GM12878 (cell line): ENCODE results near the gene PTPN13. TPM values are rescaled to one million over a fixed set of nuclear protein-coding genes. Genes with fewer than 3 reads are reported as not detected.

Source experiments
- ATAC-seq: fragments of 200-7000 bp; cut with Tn5 transposase; 3 replicates; pipeline ENCODE4 v1.9.1; 2020; ENCODE audit warnings: mild to moderate bottlenecking, moderate library complexity
- BruUV-seq: library from RNA; stranded (reverse); fragments of 400-500 nt; replicated peaks from 2 replicates; lab custom pipeline; 2021; lab: Mats Ljungman, UMichigan
- CTCF ChIA-PET: fragments of 300-600 bp; sonication (Branson Sonifier 250); formaldehyde crosslinking; extraction: SDS; loops from one replicate; lab custom pipeline; 2021; ENCODE audit warnings: inconsistent platforms; lab: Yijun Ruan, JAX
- POLR2A ChIA-PET: fragments of 350-600 bp; formaldehyde crosslinking; extraction: SDS; loops from one replicate; lab custom pipeline; 2021; ENCODE audit warnings: inconsistent platforms; lab: Charles Lee
- RAD21 ChIA-PET: fragments of 300-600 bp; sonication (Branson Sonifier 250); formaldehyde crosslinking; loops from one replicate; lab custom pipeline; 2023; ENCODE audit warnings: antibody characterized with exemption; ENCODE audit not compliant: unreplicated experiment; lab: Charles Lee
- SMC1A ChIA-PET: fragments of 300-600 bp; sonication (Branson Sonifier 250); formaldehyde crosslinking; loops from one replicate; lab custom pipeline; 2023; ENCODE audit not compliant: unreplicated experiment, uncharacterized antibody; lab: Charles Lee
- DNase-seq: peaks from one replicate; pipeline ENCODE4 v3.0.0-alpha.2; 2011; ENCODE audit warnings: low read depth, low spot score
- FAIRE-seq: peaks from 3 replicates; lab custom pipeline; 2011; peaks lifted over from hg19 to GRCh38; lab: Jason Lieb, UNC
- H2AFZ ChIP-seq: 2 replicates; pipeline ENCODE4 v1.6.0; 2011; ENCODE audit warnings: low read depth, low read length, control low read depth; ENCODE audit not compliant: control insufficient read depth
- H3K27ac ChIP-seq: 2 replicates; pipeline ENCODE4 v1.5.1; 2011; ENCODE audit warnings: control low read depth; ENCODE audit not compliant: control insufficient read depth, insufficient read depth
- H3K27me3 ChIP-seq, 2 experiments: replicated peaks in 1 of 2; 2 replicates each; pipeline versions ENCODE4 v1.6.0 to v1.6.1; 2011; ENCODE audit warnings: low read length in 1 of 2; ENCODE audit not compliant: control insufficient read depth in 2 of 2, insufficient read depth in 2 of 2
- H3K36me3 ChIP-seq, 2 experiments: 2 replicates each; pipeline ENCODE4 v1.5.1; 2011; ENCODE audit warnings: low read length in 1 of 2; ENCODE audit not compliant: control insufficient read depth in 2 of 2, insufficient read depth in 2 of 2
- H3K4me1 ChIP-seq: 2 replicates; pipeline ENCODE4 v1.6.1; 2011; ENCODE audit warnings: mild to moderate bottlenecking, low read length, moderate library complexity, mixed read lengths; ENCODE audit not compliant: control insufficient read depth, insufficient read depth
- H3K4me2 ChIP-seq: 2 replicates; pipeline ENCODE4 v1.6.0; 2011; ENCODE audit warnings: control low read depth; ENCODE audit not compliant: control insufficient read depth, insufficient read depth
- H3K4me3 ChIP-seq: fragments of 200-600 bp; sonication (generic); 2 replicates; pipeline ENCODE4 v1.5.1; 2016
- H3K79me2 ChIP-seq: 2 replicates; pipeline ENCODE4 v1.6.0; 2011; ENCODE audit warnings: low read length; ENCODE audit not compliant: control insufficient read depth, insufficient read depth
- H3K9ac ChIP-seq: 2 replicates; pipeline ENCODE4 v1.8.0; 2011; ENCODE audit warnings: low read length, control low read depth, mixed read lengths; ENCODE audit not compliant: control insufficient read depth, insufficient read depth
- H3K9me3 ChIP-seq: replicated peaks from 3 replicates; pipeline ENCODE4 v1.5.1; 2011; ENCODE audit warnings: mild to moderate bottlenecking, low read length; ENCODE audit not compliant: control insufficient read depth, insufficient read depth
- H4K20me1 ChIP-seq: 2 replicates; pipeline ENCODE4 v1.6.0; 2011; ENCODE audit not compliant: control insufficient read depth, insufficient read depth
- IRF4 ChIP-seq: IDR thresholded peaks from 2 replicates; pipeline ENCODE4 v1.6.1; 2011; ENCODE audit warnings: low read depth, low read length
- SPI1 ChIP-seq: IDR thresholded peaks from 2 replicates; pipeline ENCODE4 v1.6.1; 2011; ENCODE audit warnings: low read depth, mild to moderate bottlenecking, low read length, moderate library complexity, borderline replicate concordance; ENCODE audit not compliant: insufficient read depth
- WGBS: methylation state at CpG from one replicate; pipeline ENCODE4 v1.1.6; 2016; ENCODE audit warnings: low lambda C conversion rate; ENCODE audit not compliant: insufficient replicate concordance, insufficient coverage; ENCODE audit errors: missing lambda C conversion rate; 5-methylcytosine and 5-hydroxymethylcytosine counted together
- in situ Hi-C: fragments of 300-500 bp; cut with MboI; formaldehyde crosslinking; loops from 9 replicates; pipeline ENCODE4 v1.14.3; 2018; ENCODE audit warnings: mixed read lengths
- intact Hi-C: fragments of 100-400 bp; cut with micrococcal nuclease; formaldehyde crosslinking; loops from one replicate; pipeline ENCODE4 v1.14.2; 2022; ENCODE audit not compliant: unreplicated experiment
- polyA plus RNA-seq, 11 experiments: library from polyadenylated mRNA; depleted of rRNA in 4 of 11; unstranded in 6 of 11; stranded (reverse) in 5 of 11; fragments of >200 nt; fragmentation: Nextera tagmentation in 4 of 11; fragmentation: Illumina TruSeq in 1 of 11; extraction: Ambion mirVana in 4 of 11; extraction: Trizol in 1 of 11; gene quantifications; 1 replicate in 1 of 11; 2 replicates in 10 of 11; pipeline versions ENCODE4 v1.2.1 to v1.2.3, GENCODE V29; 2011 to 2016; ENCODE audit warnings: inconsistent platforms in 2 of 11, missing spikeins in 2 of 11, low read depth in 1 of 11
- total RNA-seq, 4 experiments: library from RNA; depleted of rRNA in 3 of 4; stranded (reverse); fragments of >200 nt in 3 of 4; fragmentation: Illumina TruSeq in 1 of 4; extraction: Trizol in 1 of 4; gene quantifications; 2 replicates each; pipeline versions ENCODE4 v1.2.1 to v1.2.3, GENCODE V29; 2013 to 2021
- TF ChIP-seq, protein P1 (sequence below): fragments of 450-650 bp; IDR thresholded peaks from 2 replicates; pipeline ENCODE4 v1.6.1; 2017; ENCODE audit warnings: antibody characterized with exemption, mild to moderate bottlenecking, moderate library complexity
- TF ChIP-seq, protein P2 (sequence below): fragments of 450-650 bp; IDR thresholded peaks from 2 replicates; pipeline ENCODE4 v1.6.1; 2017; ENCODE audit warnings: mild to moderate bottlenecking, moderate library complexity

Gene PTPN13
- total and polyA plus RNA-seq, 10 of the 15 experiments (the other 5 are each of a cell fraction or from before 2014, with no cell fraction given), result 8.5 to 69.4 (median 33.9) TPM

DNA sequence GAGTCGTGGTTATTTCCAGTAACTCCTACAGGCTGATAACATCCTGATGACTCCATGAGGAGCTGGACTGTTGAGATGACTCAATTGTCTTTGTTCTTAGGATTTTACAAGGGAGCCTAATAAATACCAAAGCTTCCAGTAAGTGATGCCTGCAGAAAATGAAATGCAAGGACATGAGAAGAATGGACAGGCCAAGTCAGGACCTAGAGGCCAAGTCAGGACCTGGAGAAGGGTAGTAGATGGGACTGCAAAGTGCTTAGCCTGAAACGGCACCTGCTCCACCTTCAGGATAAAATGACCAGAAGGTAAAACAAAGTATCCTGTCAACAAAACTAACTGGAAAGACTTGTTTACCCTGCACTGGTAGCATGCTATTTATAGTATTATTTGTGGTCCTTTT, 261.5 kb downstream of the PTPN13 start (continued):
- TF ChIP-seq, protein P1, sequence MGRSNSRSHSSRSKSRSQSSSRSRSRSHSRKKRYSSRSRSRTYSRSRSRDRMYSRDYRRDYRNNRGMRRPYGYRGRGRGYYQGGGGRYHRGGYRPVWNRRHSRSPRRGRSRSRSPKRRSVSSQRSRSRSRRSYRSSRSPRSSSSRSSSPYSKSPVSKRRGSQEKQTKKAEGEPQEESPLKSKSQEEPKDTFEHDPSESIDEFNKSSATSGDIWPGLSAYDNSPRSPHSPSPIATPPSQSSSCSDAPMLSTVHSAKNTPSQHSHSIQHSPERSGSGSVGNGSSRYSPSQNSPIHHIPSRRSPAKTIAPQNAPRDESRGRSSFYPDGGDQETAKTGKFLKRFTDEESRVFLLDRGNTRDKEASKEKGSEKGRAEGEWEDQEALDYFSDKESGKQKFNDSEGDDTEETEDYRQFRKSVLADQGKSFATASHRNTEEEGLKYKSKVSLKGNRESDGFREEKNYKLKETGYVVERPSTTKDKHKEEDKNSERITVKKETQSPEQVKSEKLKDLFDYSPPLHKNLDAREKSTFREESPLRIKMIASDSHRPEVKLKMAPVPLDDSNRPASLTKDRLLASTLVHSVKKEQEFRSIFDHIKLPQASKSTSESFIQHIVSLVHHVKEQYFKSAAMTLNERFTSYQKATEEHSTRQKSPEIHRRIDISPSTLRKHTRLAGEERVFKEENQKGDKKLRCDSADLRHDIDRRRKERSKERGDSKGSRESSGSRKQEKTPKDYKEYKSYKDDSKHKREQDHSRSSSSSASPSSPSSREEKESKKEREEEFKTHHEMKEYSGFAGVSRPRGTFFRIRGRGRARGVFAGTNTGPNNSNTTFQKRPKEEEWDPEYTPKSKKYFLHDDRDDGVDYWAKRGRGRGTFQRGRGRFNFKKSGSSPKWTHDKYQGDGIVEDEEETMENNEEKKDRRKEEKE, result no peak
- TF ChIP-seq, protein P2, sequence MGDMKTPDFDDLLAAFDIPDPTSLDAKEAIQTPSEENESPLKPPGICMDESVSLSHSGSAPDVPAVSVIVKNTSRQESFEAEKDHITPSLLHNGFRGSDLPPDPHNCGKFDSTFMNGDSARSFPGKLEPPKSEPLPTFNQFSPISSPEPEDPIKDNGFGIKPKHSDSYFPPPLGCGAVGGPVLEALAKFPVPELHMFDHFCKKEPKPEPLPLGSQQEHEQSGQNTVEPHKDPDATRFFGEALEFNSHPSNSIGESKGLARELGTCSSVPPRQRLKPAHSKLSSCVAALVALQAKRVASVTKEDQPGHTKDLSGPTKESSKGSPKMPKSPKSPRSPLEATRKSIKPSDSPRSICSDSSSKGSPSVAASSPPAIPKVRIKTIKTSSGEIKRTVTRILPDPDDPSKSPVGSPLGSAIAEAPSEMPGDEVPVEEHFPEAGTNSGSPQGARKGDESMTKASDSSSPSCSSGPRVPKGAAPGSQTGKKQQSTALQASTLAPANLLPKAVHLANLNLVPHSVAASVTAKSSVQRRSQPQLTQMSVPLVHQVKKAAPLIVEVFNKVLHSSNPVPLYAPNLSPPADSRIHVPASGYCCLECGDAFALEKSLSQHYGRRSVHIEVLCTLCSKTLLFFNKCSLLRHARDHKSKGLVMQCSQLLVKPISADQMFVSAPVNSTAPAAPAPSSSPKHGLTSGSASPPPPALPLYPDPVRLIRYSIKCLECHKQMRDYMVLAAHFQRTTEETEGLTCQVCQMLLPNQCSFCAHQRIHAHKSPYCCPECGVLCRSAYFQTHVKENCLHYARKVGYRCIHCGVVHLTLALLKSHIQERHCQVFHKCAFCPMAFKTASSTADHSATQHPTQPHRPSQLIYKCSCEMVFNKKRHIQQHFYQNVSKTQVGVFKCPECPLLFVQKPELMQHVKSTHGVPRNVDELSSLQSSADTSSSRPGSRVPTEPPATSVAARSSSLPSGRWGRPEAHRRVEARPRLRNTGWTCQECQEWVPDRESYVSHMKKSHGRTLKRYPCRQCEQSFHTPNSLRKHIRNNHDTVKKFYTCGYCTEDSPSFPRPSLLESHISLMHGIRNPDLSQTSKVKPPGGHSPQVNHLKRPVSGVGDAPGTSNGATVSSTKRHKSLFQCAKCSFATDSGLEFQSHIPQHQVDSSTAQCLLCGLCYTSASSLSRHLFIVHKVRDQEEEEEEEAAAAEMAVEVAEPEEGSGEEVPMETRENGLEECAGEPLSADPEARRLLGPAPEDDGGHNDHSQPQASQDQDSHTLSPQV, result no peak

DNA sequence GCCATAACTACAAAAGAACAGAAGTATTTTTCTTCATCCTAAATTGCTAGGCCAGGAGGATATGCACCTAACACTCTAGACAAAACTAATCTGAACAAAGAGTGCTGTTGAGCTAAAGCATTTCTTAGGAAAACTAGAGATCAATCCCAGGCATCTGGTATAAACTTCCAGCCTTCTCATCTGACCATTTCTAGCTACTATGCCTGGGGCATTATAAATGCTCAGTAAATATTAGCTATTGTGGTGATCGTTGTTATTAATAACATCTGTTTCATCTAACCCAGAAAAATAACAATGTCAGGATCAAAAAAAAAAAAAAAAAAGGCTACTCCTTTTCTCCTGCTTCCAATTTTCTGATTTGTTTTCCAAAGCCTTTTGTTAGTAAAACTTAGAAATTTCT, 262.8 kb downstream of the PTPN13 start:
- Histone ChIP-seq H3K36me3 (no peaks in the 10 kb centered on the region), H4K20me1 (no peaks in the 10 kb centered on the region), H3K4me3 (no peak overlapping the region), H3K9ac (no peak overlapping the region), H3K4me2 (no peak overlapping the region), H3K9me3 (no peaks in the 10 kb centered on the region), H3K27me3 (no peaks in the 10 kb centered on the region), H3K27ac (no peak overlapping the region), H3K4me1 (no peaks in the 10 kb centered on the region), H3K79me2 (no peaks in the 10 kb centered on the region), H2AFZ (no peak overlapping the region)
- no peak for TF ChIP-seq IRF4
- TF ChIP-seq SPI1, result no peak
- no peak for ATAC-seq
- no peak for FAIRE-seq
- intact Hi-C loops, result no loop called here
- ChIA-PET POLR2A (no interaction called here), CTCF (interaction anchor here (0.7 kb wide), 1 partner anchor 16 kb away, joined by 3 read pairs; no protein-coding TSS in a partner anchor), RAD21 (no interaction called here), SMC1A (interaction anchor here (0.6 kb wide), 2 partner anchors 16 to 403 kb away, joined by 3 to 4 read pairs; no protein-coding TSS in a partner anchor)
- in situ Hi-C loops, result no loop called here
- WGBS, result 40% methylated on average over 1 of the region's 1 CpG
- DNase-seq, result no peak
- no TSS peak for BruUV-seq
